ENCODE data around the gene RFX2.

Gene RFX2

DNA sequence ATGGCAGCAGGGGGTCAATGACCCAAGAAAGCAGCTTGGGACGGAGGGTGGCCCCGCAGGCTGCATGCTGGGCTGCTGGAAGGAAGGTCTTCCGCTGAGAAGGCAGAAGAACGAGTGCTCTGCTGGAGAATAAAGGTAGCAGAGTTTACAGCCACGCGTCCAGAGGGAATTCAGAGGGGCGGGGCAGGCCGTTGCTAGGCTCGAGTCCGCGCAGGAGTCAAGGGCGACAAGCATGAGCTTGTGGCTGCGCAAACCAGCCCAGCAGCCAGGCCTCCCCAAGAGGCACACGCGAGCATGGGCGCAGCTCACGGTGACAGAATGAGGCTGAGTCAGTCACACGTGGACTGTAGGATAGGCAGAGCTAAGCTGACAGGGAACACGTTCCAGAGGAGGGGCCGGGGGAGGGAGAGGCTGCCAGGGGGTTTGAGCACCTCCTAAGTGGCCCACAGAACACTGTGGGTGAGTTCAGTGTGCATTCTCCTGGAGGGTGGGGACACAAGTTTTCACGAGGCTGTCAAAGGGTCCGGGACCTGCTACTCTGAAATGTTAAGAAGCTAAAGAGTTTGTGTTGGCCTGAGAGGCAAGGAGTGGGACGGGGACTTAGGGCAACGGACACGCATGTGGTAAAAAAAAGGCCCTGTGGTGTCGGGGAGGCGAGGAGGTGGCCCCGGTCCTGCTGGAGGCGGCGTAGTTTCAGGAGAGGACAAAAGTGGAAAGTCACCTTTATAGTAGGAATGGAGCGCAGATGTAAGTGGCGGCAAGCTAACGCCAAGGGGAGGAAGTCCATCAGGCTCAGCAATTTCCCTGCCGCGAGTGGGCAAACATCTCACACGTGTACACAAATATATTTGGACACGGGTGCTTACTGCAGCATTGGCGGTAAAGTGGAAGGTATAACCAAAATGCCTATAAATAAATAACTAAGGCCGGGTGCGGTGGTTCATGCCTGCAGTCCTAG, 17.7 kb downstream of the RFX2 start:
- whole genome bisulfite sequencing (ENCODE audit: insufficient coverage, insufficient read length), result no CpG with 5 or more reads among the region's 40 CpGs
- Histone ChIP-seq H3K4me3 (ENCODE audit: low read length) (peak overlapping the region; percentile 2; the same call in 1 of the 2 replicates), H3K27me3 (ENCODE audit: control insufficient read depth, insufficient read depth, low read length) (no peaks in the 10 kb centered on the region), H3K27ac (ENCODE audit: low read length) (no peak overlapping the region), H3K9me3 (ENCODE audit: control insufficient read depth, insufficient read depth, low read length) (no peaks in the 10 kb centered on the region), H3K36me3 (ENCODE audit: control insufficient read depth, insufficient read depth, low read length) (no peaks in the 10 kb centered on the region), H3K4me1 (ENCODE audit: control insufficient read depth, insufficient read depth, low read length) (no peaks in the 10 kb centered on the region)
- DNase-seq (ENCODE audit: low read depth, low spot score), result no peak

DNA sequence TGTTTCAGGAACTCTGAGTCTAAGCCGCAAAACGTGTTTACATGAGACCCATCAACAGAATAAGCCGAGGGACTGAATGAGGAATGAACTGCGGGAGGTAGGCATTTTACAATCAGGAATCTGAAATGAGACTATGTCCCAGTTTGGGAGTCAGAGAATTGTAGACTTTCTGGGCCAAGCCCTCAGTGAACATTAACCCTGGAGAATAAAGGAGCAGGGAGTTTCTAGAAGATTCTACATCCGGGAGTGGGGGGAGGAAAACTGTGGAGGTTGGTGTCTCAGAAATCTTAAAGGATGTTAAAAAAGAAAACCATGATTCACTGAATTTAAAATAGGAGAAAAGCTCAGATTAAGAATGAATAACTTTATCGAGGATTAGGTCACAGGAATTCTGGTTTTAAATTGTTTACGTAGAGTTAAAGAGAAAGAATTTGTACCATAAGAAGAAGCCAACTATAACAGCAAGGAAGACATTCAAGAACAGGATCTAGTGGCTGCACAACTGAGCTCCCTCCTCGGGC, 18.5 kb downstream of the RFX2 start:
- Histone ChIP-seq H3K27me3 (ENCODE audit: control insufficient read depth, insufficient read depth, low read length) (no peaks in the 10 kb centered on the region), H3K36me3 (ENCODE audit: control insufficient read depth, insufficient read depth, low read length) (no peaks in the 10 kb centered on the region), H3K9me3 (ENCODE audit: control insufficient read depth, insufficient read depth, low read length) (no peaks in the 10 kb centered on the region), H3K4me1 (ENCODE audit: control insufficient read depth, insufficient read depth, low read length) (0 out of 2 replicates have a peak, but pooled peaks cover 2% of the 10 kb centered on the region), H3K27ac (ENCODE audit: low read length) (no peak overlapping the region), H3K4me3 (ENCODE audit: low read length) (peak overlapping the region; percentile 2; the same call in 1 of the 2 replicates)
- 100% methylated on average over 2 of the region's 8 CpGs for WGBS (ENCODE audit: insufficient coverage, insufficient read length)
- DNase-seq (ENCODE audit: low read depth, low spot score), result no peak

DNA sequence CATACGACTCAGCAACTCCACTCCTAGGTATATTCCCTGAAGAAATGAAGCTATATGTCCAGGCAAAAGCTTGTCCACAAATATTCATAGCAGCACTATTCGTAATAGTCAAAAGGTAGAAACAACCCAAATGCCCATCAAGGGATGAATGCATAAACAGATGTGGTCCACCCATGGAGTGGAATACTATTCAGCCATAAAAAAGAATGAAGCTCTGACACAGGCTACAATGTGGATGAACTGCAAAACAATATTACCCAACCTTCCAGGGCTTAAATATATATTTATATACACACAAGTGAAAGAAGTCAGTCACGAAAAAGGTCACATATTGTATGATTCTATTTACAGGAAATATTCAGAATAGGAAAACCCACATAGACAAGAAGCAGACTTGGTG, 19.7 kb downstream of the RFX2 start:
- Histone ChIP-seq H3K4me1 (ENCODE audit: control insufficient read depth, insufficient read depth, low read length) (0 out of 2 replicates have a peak, but pooled peaks cover 2% of the 10 kb centered on the region), H3K9me3 (ENCODE audit: control insufficient read depth, insufficient read depth, low read length) (no peaks in the 10 kb centered on the region), H3K27me3 (ENCODE audit: control insufficient read depth, insufficient read depth, low read length) (no peaks in the 10 kb centered on the region), H3K36me3 (ENCODE audit: control insufficient read depth, insufficient read depth, low read length) (no peaks in the 10 kb centered on the region), H3K4me3 (ENCODE audit: low read length) (no peak overlapping the region), H3K27ac (ENCODE audit: low read length) (no peak overlapping the region)
- no CpG with 5 or more reads among the region's 3 CpGs for WGBS (ENCODE audit: insufficient coverage, insufficient read length)
- DNase-seq (ENCODE audit: low read depth, low spot score), result no peak

DNA sequence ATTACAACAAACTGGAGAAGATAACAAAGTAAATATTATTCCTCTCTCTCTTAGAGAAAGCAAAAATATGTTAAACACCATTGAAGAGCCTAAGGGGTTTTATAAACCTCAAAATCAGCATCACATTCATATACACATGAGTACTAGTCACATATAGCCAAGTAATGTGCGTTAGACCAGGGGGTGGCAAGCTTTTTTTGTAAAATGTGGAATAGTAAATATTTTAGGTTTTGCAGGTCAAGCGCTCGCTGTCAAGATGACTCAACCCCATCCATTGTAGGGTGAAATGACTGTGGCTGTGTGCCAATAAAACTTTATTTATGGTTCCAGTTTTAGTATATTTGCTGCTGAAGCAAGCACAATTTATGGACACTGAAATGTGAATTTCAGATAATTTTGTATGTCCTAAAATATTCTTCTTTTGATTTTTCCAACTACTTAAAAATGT, 21.7 kb downstream of the RFX2 start:
- Histone ChIP-seq H3K36me3 (ENCODE audit: control insufficient read depth, insufficient read depth, low read length) (no peaks in the 10 kb centered on the region), H3K27ac (ENCODE audit: low read length) (no peak overlapping the region), H3K9me3 (ENCODE audit: control insufficient read depth, insufficient read depth, low read length) (no peaks in the 10 kb centered on the region), H3K4me1 (ENCODE audit: control insufficient read depth, insufficient read depth, low read length) (0 out of 2 replicates have a peak, but pooled peaks cover 2% of the 10 kb centered on the region), H3K27me3 (ENCODE audit: control insufficient read depth, insufficient read depth, low read length) (no peaks in the 10 kb centered on the region), H3K4me3 (ENCODE audit: low read length) (no peak overlapping the region)
- no peak for DNase-seq (ENCODE audit: low read depth, low spot score)
- WGBS (ENCODE audit: insufficient coverage, insufficient read length), result no CpG with 5 or more reads among the region's 3 CpGs

DNA sequence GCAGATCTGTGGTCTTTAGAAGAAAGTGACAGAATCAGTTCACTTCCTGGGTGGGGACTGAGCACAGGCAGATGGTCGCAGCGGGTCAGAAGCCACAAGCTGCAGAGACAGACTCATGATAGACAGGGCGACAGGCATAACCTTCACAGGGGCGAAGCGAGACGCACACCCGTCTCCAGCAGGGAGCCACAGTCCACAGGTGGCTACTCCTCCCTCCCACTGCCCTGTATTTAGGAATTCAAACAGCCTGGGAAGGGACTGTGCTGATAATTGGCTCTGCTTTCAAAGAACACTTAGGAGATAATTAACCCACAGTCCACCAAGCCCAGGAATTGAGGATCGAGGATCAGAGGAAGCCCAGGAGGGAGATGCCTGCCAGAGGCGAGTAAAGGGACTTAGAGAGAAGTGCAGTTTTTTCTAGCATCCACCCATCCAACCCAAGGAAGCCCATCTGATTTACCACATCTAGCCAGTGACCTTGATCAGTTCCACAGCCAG, 23.2 kb downstream of the RFX2 start:
- Histone ChIP-seq H3K9me3 (ENCODE audit: control insufficient read depth, insufficient read depth, low read length) (no peaks in the 10 kb centered on the region), H3K36me3 (ENCODE audit: control insufficient read depth, insufficient read depth, low read length) (no peaks in the 10 kb centered on the region), H3K4me3 (ENCODE audit: low read length) (no peak overlapping the region), H3K4me1 (ENCODE audit: control insufficient read depth, insufficient read depth, low read length) (0 out of 2 replicates have a peak, but pooled peaks cover 2% of the 10 kb centered on the region), H3K27me3 (ENCODE audit: control insufficient read depth, insufficient read depth, low read length) (no peaks in the 10 kb centered on the region), H3K27ac (ENCODE audit: low read length) (no peak overlapping the region)
- WGBS (ENCODE audit: insufficient coverage, insufficient read length), result no CpG with 5 or more reads among the region's 9 CpGs
- DNase-seq (ENCODE audit: low read depth, low spot score), result no peak

DNA sequence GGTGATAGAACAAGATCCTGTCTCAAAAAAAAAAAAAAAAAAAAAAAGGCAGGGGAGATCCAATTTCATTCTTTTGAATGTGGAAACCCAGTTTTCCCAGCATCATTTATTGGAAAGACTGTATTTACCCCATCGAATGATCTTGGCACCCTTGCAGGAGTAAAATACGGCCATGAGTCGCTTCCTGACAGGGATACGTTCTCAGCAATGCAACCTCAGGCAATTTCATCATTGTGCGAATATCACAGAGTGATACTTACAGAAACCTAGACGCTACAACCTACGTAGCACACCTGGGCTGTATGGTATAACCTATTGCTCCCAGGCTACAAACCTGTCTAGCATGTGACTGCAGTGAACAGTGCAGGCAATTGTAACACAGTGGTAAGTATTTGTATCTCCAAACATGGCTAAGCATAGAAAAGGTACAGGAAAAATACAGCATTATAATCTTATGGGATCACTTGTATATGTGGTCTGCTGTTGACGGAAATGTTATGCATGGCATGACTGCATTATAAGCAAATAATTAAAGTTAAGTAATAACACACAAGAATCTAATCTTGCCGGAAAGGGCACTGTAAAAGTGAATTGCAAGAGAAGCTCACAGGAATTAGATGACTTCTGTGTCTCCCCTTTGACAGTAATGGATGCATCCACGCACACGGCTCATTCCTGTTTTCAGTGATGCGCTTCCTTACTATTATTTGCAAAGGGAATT, 24.1 kb downstream of the RFX2 start:
- DNase-seq (ENCODE audit: low read depth, low spot score), result no peak
- Histone ChIP-seq H3K9me3 (ENCODE audit: control insufficient read depth, insufficient read depth, low read length) (no peaks in the 10 kb centered on the region), H3K27me3 (ENCODE audit: control insufficient read depth, insufficient read depth, low read length) (no peaks in the 10 kb centered on the region), H3K36me3 (ENCODE audit: control insufficient read depth, insufficient read depth, low read length) (no peaks in the 10 kb centered on the region), H3K4me1 (ENCODE audit: control insufficient read depth, insufficient read depth, low read length) (0 out of 2 replicates have a peak, but pooled peaks cover 2% of the 10 kb centered on the region), H3K27ac (ENCODE audit: low read length) (no peak overlapping the region), H3K4me3 (ENCODE audit: low read length) (no peak overlapping the region)
- no CpG with 5 or more reads among the region's 12 CpGs for WGBS (ENCODE audit: insufficient coverage, insufficient read length)

DNA sequence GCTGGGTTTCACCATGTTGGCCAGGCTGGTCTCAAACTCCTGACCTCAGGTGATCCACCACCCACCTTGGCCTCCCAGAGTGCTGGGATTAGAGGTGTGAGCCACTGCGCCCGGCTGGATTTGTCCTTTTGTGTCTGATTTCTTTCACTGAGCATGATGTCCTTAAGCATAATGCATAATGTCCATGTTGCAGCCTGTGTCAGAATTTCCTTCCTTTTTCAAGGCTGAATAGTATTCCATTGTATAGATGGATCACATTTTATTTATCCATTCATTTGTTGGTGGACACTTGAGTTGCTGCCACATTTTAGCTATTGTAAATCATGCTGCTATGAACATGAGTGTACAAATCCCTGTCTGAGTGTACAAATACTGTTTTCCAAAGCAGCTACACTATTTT, 25.5 kb downstream of the RFX2 start:
- H3K27me3 ChIP-seq (ENCODE audit: control insufficient read depth, insufficient read depth, low read length), result no peaks in the 10 kb centered on the region

DNA sequence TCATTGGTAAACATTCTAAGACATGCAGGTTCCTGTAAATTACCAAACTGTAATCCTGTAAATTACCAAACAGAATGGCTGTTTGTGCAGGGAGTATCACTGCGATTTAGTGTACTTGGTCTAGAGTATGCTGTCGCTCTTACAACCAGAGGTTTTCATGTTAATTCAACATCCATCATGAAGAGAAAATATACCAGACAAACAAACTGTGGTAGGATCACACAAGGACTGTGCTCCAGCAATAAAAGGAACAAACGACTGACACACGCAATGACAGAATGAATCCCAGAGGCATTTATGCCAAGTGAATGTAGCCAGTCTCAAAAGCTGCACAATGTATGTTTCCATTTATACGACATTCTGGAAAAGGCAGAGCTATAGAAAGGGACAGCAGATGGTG, 31.2 kb downstream of the RFX2 start:
- WGBS (ENCODE audit: insufficient coverage, insufficient read length), result no CpG with 5 or more reads among the region's 5 CpGs
- H3K36me3 ChIP-seq (ENCODE audit: control insufficient read depth, insufficient read depth, low read length), result no peaks in the 10 kb centered on the region
- DNase-seq (ENCODE audit: low read depth, low spot score), result no peak
- no peaks in the 10 kb centered on the region for H3K27me3 ChIP-seq (ENCODE audit: control insufficient read depth, insufficient read depth, low read length)
- no peaks in the 10 kb centered on the region for H3K9me3 ChIP-seq (ENCODE audit: control insufficient read depth, insufficient read depth, low read length)
- H3K4me1 ChIP-seq (ENCODE audit: control insufficient read depth, insufficient read depth, low read length), result no peaks in the 10 kb centered on the region
- no peak overlapping the region for H3K27ac ChIP-seq (ENCODE audit: low read length)
- no peak overlapping the region for H3K4me3 ChIP-seq (ENCODE audit: low read length)

More for the DNA sequence above, 25.5 kb downstream of the RFX2 start:
- DNase-seq (ENCODE audit: low read depth, low spot score), result no peak
- Histone ChIP-seq H3K9me3 (ENCODE audit: control insufficient read depth, insufficient read depth, low read length) (no peaks in the 10 kb centered on the region), H3K36me3 (ENCODE audit: control insufficient read depth, insufficient read depth, low read length) (no peaks in the 10 kb centered on the region), H3K4me3 (ENCODE audit: low read length) (no peak overlapping the region), H3K4me1 (ENCODE audit: control insufficient read depth, insufficient read depth, low read length) (0 out of 2 replicates have a peak, but pooled peaks cover 2% of the 10 kb centered on the region), H3K27ac (ENCODE audit: low read length) (no peak overlapping the region)
- WGBS (ENCODE audit: insufficient coverage, insufficient read length), result no CpG with 5 or more reads among the region's 2 CpGs

DNA sequence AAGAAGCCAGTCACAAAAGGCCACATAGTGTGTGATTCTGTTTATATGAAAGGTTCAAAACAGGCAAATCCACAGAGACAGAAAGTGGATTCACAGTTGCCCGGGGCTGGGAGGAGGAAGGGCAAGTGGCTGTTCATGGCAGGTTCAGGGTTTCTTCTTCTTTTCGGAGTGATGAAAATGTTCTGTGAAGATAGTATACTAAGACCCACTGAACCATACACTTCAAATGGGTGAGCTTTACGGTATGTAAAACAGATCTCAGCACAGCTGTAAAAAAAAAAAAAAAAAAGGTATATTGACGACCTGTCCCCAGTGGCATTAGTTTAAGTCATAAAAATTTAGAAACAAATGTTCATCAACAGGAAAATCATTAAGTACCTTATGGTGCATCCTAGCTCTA, 32.2 kb downstream of the RFX2 start:
- H3K36me3 ChIP-seq (ENCODE audit: control insufficient read depth, insufficient read depth, low read length), result no peaks in the 10 kb centered on the region
- no peak for DNase-seq (ENCODE audit: low read depth, low spot score)
- H3K4me1 ChIP-seq (ENCODE audit: control insufficient read depth, insufficient read depth, low read length), result no peaks in the 10 kb centered on the region
- WGBS (ENCODE audit: insufficient coverage, insufficient read length), result no CpG with 5 or more reads among the region's 4 CpGs
- H3K4me3 ChIP-seq (ENCODE audit: low read length), result no peak overlapping the region
- H3K9me3 ChIP-seq (ENCODE audit: control insufficient read depth, insufficient read depth, low read length), result no peaks in the 10 kb centered on the region
- no peaks in the 10 kb centered on the region for H3K27me3 ChIP-seq (ENCODE audit: control insufficient read depth, insufficient read depth, low read length)
- no peak overlapping the region for H3K27ac ChIP-seq (ENCODE audit: low read length)
